B cell (primary cell): ENCODE data around the gene CELF2.

Experiments used
- EZH2 ChIP-seq: IDR thresholded peaks from 2 replicates; pipeline ENCODE4 v1.6.1; 2012; ENCODE audit warnings: borderline replicate concordance, low read depth, mild to moderate bottlenecking, moderate library complexity, low read length; ENCODE audit not compliant: insufficient read depth, poor library complexity, severe bottlenecking
- TF ChIP-seq, protein P1 (sequence below): fragments of 200-600 bp; IDR thresholded peaks from one replicate; pipeline ENCODE4 v1.8.0; 2022; ENCODE audit warnings: antibody characterized with exemption, mild to moderate bottlenecking

DNA sequence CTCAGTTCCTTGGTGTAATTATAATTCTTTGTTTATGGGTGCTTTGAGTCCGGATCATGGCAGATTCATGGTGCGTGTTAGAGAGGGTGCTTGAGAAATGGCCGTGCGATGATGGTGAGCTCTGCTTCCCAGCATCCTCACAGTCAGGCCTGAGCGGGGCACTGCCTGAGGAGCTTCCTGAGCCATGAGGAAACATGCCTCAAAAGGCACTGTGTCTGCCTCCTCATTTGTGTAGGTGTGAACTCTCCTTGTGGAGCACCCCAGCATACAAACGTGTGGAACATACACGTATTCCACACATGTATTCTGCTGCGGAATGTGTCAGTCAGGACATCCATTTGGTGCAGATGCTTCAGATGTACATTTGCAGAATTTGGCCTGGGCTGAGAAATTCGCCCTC, 205.4 kb downstream of the CELF2 start:
- TF ChIP-seq, protein P1, sequence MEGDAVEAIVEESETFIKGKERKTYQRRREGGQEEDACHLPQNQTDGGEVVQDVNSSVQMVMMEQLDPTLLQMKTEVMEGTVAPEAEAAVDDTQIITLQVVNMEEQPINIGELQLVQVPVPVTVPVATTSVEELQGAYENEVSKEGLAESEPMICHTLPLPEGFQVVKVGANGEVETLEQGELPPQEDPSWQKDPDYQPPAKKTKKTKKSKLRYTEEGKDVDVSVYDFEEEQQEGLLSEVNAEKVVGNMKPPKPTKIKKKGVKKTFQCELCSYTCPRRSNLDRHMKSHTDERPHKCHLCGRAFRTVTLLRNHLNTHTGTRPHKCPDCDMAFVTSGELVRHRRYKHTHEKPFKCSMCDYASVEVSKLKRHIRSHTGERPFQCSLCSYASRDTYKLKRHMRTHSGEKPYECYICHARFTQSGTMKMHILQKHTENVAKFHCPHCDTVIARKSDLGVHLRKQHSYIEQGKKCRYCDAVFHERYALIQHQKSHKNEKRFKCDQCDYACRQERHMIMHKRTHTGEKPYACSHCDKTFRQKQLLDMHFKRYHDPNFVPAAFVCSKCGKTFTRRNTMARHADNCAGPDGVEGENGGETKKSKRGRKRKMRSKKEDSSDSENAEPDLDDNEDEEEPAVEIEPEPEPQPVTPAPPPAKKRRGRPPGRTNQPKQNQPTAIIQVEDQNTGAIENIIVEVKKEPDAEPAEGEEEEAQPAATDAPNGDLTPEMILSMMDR = no peak
- no peak for TF ChIP-seq EZH2
